Loucy (cell line): ENCODE results near the gene CADM2.

Experiments
- EZH2phosphoT487 ChIP-seq: fragments of 200-600 bp; IDR thresholded peaks from 2 replicates; pipeline ENCODE4 v1.6.1; 2018; ENCODE audit warnings: antibody characterized with exemption, mild to moderate bottlenecking, moderate library complexity, borderline replicate concordance
- TF ChIP-seq, protein P1 (sequence below): fragments of 200-600 bp; sonication (generic); conservative IDR thresholded peaks from 2 replicates; pipeline ENCODE4 v1.5.1; 2014; ENCODE audit warnings: mild to moderate bottlenecking, antibody characterized with exemption, low read length

DNA sequence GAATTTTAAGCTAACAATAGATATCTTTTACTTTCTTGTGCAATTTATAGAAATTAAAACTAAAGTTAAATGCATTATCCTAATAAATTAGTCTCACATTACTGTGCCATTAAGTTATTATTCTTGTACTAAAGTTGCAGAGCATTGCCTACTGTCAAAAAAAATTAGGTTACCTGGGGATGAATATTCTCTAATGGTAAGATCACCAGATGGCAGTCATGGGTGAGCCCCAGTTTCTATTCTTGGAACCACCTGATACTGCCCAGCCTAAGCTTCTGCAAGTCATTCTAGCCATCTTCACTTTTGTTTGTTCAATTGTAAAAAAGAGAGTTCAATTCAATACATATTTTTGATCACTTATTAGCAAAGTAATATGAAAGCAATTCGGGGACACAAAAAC lies 213.2 kb downstream of the CADM2 start:
- TF ChIP-seq, protein P1, sequence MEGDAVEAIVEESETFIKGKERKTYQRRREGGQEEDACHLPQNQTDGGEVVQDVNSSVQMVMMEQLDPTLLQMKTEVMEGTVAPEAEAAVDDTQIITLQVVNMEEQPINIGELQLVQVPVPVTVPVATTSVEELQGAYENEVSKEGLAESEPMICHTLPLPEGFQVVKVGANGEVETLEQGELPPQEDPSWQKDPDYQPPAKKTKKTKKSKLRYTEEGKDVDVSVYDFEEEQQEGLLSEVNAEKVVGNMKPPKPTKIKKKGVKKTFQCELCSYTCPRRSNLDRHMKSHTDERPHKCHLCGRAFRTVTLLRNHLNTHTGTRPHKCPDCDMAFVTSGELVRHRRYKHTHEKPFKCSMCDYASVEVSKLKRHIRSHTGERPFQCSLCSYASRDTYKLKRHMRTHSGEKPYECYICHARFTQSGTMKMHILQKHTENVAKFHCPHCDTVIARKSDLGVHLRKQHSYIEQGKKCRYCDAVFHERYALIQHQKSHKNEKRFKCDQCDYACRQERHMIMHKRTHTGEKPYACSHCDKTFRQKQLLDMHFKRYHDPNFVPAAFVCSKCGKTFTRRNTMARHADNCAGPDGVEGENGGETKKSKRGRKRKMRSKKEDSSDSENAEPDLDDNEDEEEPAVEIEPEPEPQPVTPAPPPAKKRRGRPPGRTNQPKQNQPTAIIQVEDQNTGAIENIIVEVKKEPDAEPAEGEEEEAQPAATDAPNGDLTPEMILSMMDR, result no peak
- no peak for TF ChIP-seq EZH2phosphoT487
